HEK293 (cell line): Measurements from ENCODE around the gene CCDC87.
"Not testable (repeated sequence)": the region's sequence is repeated elsewhere in the genome, so short reads cannot be mapped to it uniquely, and the experiment has no call there.

Experiments used
- YY1 ChIP-seq: fragments of 450-650 bp; formaldehyde crosslinking; IDR thresholded peaks from 2 replicates; pipeline ENCODE4 v1.5.1; 2018; ENCODE audit warnings: missing biosample characterization, missing genetic modification characterization
- ZNF221 ChIP-seq: fragments of 450-650 bp; formaldehyde crosslinking; IDR thresholded peaks from 2 replicates; pipeline ENCODE4 v1.5.1; 2017; ENCODE audit warnings: missing biosample characterization, missing genetic modification characterization, borderline replicate concordance
- TF ChIP-seq, protein P1 (sequence below): fragments of 450-650 bp; formaldehyde crosslinking; conservative IDR thresholded peaks from 2 replicates; pipeline ENCODE4 v1.5.1; 2016; ENCODE audit warnings: low read depth, missing biosample characterization, missing genetic modification characterization
- TF ChIP-seq, protein P2 (sequence below): fragments of 450-650 bp; formaldehyde crosslinking; IDR thresholded peaks from 2 replicates; pipeline ENCODE4 v1.5.1; 2016; ENCODE audit warnings: missing biosample characterization, missing genetic modification characterization
- TF ChIP-seq, protein P3 (sequence below): fragments of 450-650 bp; formaldehyde crosslinking; conservative IDR thresholded peaks from 2 replicates; pipeline ENCODE4 v1.5.1; 2016; ENCODE audit warnings: low read depth, missing biosample characterization, missing genetic modification characterization

DNA sequence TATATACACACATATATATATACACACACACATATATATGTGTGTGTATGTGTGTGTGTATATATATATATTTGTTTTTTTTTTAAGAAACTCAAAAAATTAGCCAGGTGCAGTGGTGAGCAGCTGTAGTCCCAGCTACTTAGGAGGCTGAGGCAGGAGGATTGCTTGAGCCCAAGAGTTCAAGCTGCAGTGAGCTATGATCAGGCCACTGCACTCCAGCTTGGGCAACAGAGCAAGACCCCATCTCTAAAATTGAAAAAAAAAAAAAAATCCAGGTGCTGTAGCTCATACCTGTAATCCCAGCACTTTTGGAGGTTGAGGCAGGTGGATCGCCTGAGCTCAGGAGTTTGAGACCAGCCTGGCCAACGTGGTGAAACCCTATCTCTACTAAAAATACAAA lies 3.5 kb downstream of the CCDC87 start:
- not testable (repeated sequence) for TF ChIP-seq ZNF221 (tag by site-specific recombination); YY1
- TF ChIP-seq, protein P1, sequence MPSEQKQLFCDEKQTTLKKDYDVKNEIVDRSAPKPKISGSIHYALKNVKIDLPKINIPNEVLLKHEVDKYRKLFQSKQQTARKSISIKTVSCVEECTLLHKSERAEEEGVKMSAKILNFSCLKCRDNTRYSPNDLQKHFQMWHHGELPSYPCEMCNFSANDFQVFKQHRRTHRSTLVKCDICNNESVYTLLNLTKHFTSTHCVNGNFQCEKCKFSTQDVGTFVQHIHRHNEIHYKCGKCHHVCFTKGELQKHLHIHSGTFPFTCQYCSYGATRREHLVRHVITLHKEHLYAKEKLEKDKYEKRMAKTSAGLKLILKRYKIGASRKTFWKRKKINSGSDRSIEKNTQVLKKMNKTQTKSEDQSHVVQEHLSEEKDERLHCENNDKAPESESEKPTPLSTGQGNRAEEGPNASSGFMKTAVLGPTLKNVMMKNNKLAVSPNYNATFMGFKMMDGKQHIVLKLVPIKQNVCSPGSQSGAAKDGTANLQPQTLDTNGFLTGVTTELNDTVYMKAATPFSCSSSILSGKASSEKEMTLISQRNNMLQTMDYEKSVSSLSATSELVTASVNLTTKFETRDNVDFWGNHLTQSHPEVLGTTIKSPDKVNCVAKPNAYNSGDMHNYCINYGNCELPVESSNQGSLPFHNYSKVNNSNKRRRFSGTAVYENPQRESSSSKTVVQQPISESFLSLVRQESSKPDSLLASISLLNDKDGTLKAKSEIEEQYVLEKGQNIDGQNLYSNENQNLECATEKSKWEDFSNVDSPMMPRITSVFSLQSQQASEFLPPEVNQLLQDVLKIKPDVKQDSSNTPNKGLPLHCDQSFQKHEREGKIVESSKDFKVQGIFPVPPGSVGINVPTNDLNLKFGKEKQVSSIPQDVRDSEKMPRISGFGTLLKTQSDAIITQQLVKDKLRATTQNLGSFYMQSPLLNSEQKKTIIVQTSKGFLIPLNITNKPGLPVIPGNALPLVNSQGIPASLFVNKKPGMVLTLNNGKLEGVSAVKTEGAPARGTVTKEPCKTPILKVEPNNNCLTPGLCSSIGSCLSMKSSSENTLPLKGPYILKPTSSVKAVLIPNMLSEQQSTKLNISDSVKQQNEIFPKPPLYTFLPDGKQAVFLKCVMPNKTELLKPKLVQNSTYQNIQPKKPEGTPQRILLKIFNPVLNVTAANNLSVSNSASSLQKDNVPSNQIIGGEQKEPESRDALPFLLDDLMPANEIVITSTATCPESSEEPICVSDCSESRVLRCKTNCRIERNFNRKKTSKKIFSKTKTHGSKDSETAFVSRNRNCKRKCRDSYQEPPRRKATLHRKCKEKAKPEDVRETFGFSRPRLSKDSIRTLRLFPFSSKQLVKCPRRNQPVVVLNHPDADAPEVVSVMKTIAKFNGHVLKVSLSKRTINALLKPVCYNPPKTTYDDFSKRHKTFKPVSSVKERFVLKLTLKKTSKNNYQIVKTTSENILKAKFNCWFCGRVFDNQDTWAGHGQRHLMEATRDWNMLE (tag by site-specific recombination) = not testable (repeated sequence)
- TF ChIP-seq, protein P2, sequence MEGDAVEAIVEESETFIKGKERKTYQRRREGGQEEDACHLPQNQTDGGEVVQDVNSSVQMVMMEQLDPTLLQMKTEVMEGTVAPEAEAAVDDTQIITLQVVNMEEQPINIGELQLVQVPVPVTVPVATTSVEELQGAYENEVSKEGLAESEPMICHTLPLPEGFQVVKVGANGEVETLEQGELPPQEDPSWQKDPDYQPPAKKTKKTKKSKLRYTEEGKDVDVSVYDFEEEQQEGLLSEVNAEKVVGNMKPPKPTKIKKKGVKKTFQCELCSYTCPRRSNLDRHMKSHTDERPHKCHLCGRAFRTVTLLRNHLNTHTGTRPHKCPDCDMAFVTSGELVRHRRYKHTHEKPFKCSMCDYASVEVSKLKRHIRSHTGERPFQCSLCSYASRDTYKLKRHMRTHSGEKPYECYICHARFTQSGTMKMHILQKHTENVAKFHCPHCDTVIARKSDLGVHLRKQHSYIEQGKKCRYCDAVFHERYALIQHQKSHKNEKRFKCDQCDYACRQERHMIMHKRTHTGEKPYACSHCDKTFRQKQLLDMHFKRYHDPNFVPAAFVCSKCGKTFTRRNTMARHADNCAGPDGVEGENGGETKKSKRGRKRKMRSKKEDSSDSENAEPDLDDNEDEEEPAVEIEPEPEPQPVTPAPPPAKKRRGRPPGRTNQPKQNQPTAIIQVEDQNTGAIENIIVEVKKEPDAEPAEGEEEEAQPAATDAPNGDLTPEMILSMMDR (tag by site-specific recombination) = not testable (repeated sequence)
- TF ChIP-seq, protein P3, sequence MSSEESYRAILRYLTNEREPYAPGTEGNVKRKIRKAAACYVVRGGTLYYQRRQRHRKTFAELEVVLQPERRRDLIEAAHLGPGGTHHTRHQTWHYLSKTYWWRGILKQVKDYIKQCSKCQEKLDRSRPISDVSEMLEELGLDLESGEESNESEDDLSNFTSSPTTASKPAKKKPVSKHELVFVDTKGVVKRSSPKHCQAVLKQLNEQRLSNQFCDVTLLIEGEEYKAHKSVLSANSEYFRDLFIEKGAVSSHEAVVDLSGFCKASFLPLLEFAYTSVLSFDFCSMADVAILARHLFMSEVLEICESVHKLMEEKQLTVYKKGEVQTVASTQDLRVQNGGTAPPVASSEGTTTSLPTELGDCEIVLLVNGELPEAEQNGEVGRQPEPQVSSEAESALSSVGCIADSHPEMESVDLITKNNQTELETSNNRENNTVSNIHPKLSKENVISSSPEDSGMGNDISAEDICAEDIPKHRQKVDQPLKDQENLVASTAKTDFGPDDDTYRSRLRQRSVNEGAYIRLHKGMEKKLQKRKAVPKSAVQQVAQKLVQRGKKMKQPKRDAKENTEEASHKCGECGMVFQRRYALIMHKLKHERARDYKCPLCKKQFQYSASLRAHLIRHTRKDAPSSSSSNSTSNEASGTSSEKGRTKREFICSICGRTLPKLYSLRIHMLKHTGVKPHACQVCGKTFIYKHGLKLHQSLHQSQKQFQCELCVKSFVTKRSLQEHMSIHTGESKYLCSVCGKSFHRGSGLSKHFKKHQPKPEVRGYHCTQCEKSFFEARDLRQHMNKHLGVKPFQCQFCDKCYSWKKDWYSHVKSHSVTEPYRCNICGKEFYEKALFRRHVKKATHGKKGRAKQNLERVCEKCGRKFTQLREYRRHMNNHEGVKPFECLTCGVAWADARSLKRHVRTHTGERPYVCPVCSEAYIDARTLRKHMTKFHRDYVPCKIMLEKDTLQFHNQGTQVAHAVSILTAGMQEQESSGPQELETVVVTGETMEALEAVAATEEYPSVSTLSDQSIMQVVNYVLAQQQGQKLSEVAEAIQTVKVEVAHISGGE (tag by site-specific recombination) = not testable (repeated sequence)
